SKM-1 (cell line): ENCODE measurements around the gene OR2V2.

Experiments
- DNase-seq: peaks from one replicate; lab custom pipeline; 2025; ENCODE audit not compliant: unreplicated experiment; lab: John Stamatoyannopoulos, UW

The OR2V2 gene

DNA sequence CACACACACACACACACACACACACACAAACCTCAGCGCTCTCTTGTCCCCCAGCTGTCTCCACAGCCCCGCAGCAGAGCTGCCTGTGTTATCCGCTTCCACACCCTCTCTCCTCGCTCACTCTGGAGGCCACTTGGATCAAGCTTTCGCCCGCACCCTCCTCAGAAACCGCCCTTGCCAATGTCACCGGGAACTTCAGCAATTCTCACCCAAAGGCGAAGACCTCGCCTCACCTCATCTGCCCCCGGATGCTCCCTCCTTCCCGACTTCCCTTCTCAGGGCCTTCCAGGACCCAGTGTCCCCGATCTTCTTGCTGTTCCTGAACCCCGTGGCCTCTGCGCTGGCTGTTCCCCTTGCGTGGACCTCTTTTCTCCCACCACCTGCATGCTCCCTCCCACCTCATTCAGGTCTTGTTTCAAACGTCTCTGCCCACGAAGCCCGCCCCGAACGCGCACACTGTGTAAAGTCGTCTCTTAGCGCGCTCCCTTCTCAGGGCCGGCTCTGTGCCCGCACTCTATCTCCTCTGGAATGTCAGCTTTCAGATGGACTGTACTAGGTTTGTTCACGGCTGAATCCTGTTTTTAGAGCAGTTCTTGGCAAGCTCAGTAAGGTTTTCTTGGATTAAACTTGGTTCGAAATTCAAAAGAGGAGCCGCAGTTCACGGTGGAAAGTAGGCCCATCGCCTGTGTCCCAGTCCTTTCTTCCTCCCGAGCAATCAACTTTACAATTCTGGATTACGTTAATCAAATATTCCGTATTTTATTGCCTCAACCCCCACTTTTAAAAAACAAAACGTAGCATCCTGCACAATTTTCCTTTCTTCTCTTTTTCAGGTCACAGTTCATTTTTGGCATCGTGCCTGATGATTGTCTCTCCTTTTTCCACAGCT lies 58.6 kb downstream of the OR2V2 start:
- no peak for DNase-seq

DNA sequence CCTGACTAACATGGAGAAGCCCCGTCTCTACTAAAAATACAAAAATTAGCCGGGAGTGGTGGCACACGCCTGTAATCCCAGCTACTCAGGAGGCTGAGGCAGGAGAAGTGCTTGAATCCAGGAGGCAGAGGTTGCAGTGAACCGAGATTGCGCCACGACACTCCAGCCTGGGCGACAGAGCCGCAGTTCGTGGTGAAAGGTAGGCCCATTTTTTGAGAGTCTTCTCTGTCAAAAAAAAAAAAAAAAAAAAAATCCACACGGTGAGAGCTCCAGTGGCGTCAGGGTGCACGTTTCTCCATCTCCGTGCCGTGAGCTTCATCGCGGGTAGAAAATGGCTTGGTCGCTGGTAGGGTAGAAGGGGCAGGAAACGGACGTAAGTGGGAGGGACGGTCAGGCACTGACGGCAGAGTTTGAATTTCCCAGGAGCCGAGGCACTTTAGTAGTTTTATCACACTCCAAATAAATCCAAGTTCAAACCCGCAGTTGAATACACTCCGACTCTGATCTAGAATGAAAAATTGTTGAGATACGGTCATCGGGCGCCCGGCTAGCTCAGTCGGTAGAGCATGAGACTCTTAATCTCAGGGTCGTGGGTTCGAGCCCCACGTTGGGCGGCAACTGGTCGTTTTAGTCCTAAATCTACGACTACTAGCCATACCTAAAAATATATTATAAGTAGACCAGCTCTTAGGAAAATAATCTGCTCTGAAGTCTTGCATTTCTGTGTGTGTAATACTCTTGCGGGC lies 60.0 kb downstream of the OR2V2 start:
- DNase-seq = no peak

- DNase-seq = no peak
Measured at GRCh38 chr5:181207960-181208253, 60.5 kb downstream of the OR2V2 start.
